Smooth muscle cell (in vitro differentiated cells): ENCODE results near the gene LRRC40. TPM values are rescaled to one million over a fixed set of nuclear protein-coding genes. Genes with fewer than 3 reads are reported as not detected.
"Not testable (repeated sequence)": the region's sequence is repeated elsewhere in the genome, so short reads cannot be mapped to it uniquely, and the experiment has no call there.

ENCODE experiments used
- DNase-seq: peaks from one replicate; lab custom pipeline; 2025; ENCODE audit not compliant: unreplicated experiment; lab: John Stamatoyannopoulos, UW
- H2AFZ ChIP-seq: fragments of 200-600 bp; sonication (generic); 2 replicates; pipeline ENCODE4 v1.6.0; 2016; ENCODE audit warnings: antibody characterized with exemption, low read depth, mild to moderate bottlenecking
- H3F3A ChIP-seq: fragments of 200-600 bp; sonication (generic); 2 replicates; pipeline ENCODE4 v1.6.0; 2017; ENCODE audit warnings: antibody characterized with exemption, low read depth
- H3K27ac ChIP-seq: fragments of 200-600 bp; sonication (generic); 2 replicates; pipeline ENCODE4 v1.5.1; 2016; ENCODE audit warnings: low read depth, mild to moderate bottlenecking
- H3K27me3 ChIP-seq: fragments of 200-600 bp; sonication (generic); 2 replicates; pipeline ENCODE4 v1.6.1; 2016; ENCODE audit warnings: low read depth, mild to moderate bottlenecking
- H3K36me3 ChIP-seq: fragments of 200-600 bp; sonication (generic); 2 replicates; pipeline ENCODE4 v1.5.1; 2016; ENCODE audit warnings: low read depth
- H3K4me1 ChIP-seq: fragments of 200-600 bp; sonication (generic); 2 replicates; pipeline ENCODE4 v1.5.1; 2016; ENCODE audit warnings: low read depth
- H3K4me2 ChIP-seq: fragments of 200-600 bp; sonication (generic); 2 replicates; pipeline ENCODE4 v1.6.0; 2016; ENCODE audit warnings: mild to moderate bottlenecking
- H3K4me3 ChIP-seq: fragments of 200-600 bp; sonication (generic); 2 replicates; pipeline ENCODE4 v1.5.1; 2016; ENCODE audit warnings: mild to moderate bottlenecking
- H3K79me2 ChIP-seq: fragments of 200-600 bp; sonication (generic); 2 replicates; pipeline ENCODE4 v1.6.0; 2016; ENCODE audit warnings: low read depth, mild to moderate bottlenecking
- H3K9ac ChIP-seq: fragments of 200-600 bp; sonication (generic); 2 replicates; pipeline ENCODE4 v1.6.0; 2016; ENCODE audit warnings: low read depth
- H3K9me3 ChIP-seq: fragments of 200-600 bp; sonication (generic); replicated peaks from 2 replicates; pipeline ENCODE4 v1.5.1; 2016; ENCODE audit warnings: low read depth
- H4K20me1 ChIP-seq: fragments of 200-600 bp; sonication (generic); 2 replicates; pipeline ENCODE4 v1.6.0; 2016; ENCODE audit warnings: low read depth
- WGBS: methylation state at CpG from one replicate; pipeline ENCODE4 v1.1.7; 2016; ENCODE audit warnings: low lambda C conversion rate; 5-methylcytosine and 5-hydroxymethylcytosine counted together
- polyA plus RNA-seq: library from polyadenylated mRNA; unstranded; fragments of >200 nt; fragmentation: Nextera tagmentation; extraction: Ambion mirVana; gene quantifications from 2 replicates; pipeline ENCODE4 v1.2.1, GENCODE V29; 2016
- total RNA-seq: library from RNA; depleted of rRNA; stranded (reverse); fragments of >200 nt; gene quantifications from 2 replicates; pipeline ENCODE4 v1.2.3, GENCODE V29; 2014
- TF ChIP-seq, protein P1 (sequence below): fragments of 200-600 bp; sonication (generic); IDR thresholded peaks from 2 replicates; pipeline ENCODE4 v1.5.1; 2017; ENCODE audit warnings: borderline replicate concordance, mild to moderate bottlenecking, antibody characterized with exemption; ENCODE audit not compliant: insufficient read depth, poor library complexity, severe bottlenecking

Gene LRRC40
- total and polyA plus RNA-seq, 2 experiments from 2014 or later: 11.8 to 32.9 TPM

DNA sequence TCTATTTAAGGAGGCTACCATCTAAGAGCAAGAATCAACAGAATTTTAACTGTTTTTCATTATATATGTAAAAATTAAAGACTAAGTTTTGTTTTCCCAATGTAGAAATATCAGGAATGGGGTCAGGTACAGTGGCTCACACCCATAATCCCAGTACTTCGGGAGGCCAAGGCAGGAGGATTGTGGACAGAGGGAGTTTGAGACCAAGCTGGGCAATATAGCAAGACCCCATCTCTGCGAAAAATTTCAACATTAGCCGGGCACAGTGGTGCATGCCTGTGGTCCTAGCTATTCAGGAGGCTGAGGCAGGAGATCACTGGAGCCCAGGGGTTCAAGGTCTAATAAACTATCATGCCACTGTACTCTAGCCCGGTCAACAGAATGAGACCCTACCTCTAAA lies 5.3 kb downstream of the LRRC40 start:
- no peak overlapping the region for H3K4me2 ChIP-seq
- no peaks in the 10 kb centered on the region for H3K36me3 ChIP-seq
- WGBS: 95% methylated on average over 4 of the region's 4 CpGs
- no peaks in the 10 kb centered on the region for H3K9me3 ChIP-seq
- no peak overlapping the region for H3K9ac ChIP-seq
- H3K4me1 ChIP-seq: peaks cover 8% of the 10 kb centered on the region
- H3K27ac ChIP-seq: no peak overlapping the region
- no peak overlapping the region for H2AFZ ChIP-seq
- no peak overlapping the region for H3K4me3 ChIP-seq
- TF ChIP-seq, protein P1, sequence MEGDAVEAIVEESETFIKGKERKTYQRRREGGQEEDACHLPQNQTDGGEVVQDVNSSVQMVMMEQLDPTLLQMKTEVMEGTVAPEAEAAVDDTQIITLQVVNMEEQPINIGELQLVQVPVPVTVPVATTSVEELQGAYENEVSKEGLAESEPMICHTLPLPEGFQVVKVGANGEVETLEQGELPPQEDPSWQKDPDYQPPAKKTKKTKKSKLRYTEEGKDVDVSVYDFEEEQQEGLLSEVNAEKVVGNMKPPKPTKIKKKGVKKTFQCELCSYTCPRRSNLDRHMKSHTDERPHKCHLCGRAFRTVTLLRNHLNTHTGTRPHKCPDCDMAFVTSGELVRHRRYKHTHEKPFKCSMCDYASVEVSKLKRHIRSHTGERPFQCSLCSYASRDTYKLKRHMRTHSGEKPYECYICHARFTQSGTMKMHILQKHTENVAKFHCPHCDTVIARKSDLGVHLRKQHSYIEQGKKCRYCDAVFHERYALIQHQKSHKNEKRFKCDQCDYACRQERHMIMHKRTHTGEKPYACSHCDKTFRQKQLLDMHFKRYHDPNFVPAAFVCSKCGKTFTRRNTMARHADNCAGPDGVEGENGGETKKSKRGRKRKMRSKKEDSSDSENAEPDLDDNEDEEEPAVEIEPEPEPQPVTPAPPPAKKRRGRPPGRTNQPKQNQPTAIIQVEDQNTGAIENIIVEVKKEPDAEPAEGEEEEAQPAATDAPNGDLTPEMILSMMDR: no peak
- no peaks in the 10 kb centered on the region for H3F3A ChIP-seq
- H3K79me2 ChIP-seq: peaks cover 99% of the 10 kb centered on the region
- H4K20me1 ChIP-seq: peaks cover 25% of the 10 kb centered on the region
- no peaks in the 10 kb centered on the region for H3K27me3 ChIP-seq
- no peak for DNase-seq

DNA sequence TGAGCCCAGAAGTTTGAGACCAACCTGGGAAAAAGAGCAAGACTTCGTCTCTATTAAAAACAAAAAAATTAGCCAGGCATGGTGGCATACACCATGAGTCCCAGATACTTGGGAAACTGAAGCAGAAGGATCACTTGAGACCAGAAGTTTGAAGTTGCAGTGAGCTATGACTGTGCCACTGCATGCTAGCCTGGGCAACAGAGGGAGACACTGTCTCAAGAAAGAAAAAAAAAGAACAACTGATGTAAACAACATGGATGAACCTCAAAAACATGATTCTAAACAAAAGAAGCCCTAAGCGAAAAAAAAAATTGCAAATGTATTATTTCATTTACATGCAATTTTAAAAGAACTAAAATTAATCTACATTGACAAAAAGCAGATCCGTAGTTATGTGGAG lies 9.0 kb downstream of the LRRC40 start:
- no peaks in the 10 kb centered on the region for H3K9me3 ChIP-seq
- H3K4me3 ChIP-seq: no peak overlapping the region
- H3K27me3 ChIP-seq: no peaks in the 10 kb centered on the region
- no peak overlapping the region for H3K27ac ChIP-seq
- no peaks in the 10 kb centered on the region for H3F3A ChIP-seq
- no peak for DNase-seq
- no peaks in the 10 kb centered on the region for H3K36me3 ChIP-seq
- 92% methylated on average over 3 of the region's 3 CpGs for WGBS
- H3K4me2 ChIP-seq: no peak overlapping the region
- H3K9ac ChIP-seq: no peak overlapping the region
- TF ChIP-seq, protein P1: no peak
- peaks cover 60% of the 10 kb centered on the region for H4K20me1 ChIP-seq
- no peak overlapping the region for H2AFZ ChIP-seq
- peaks cover 98% of the 10 kb centered on the region for H3K79me2 ChIP-seq
- no peaks in the 10 kb centered on the region for H3K4me1 ChIP-seq

DNA sequence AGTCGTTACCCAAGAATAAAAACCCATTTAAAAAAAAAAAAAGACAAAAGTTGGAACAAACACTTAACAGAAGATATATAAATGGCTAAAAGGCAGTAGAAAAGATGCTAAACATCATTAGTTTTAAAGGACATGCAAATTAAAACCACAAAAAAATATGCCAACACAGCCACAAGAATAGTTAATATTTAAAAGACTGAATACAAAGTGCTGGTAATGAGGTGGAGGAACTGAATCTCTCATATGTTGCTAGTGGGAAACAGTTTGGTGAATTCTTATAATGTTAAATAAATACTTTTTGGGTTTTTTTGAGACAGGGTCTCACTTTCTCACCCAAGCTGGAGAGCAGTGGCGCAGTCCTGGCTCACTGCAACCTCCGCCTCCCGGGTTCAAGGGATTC lies 10.0 kb downstream of the LRRC40 start:
- WGBS: 98% methylated on average over 4 of the region's 4 CpGs
- Histone ChIP-seq H3K27ac (no peak overlapping the region), H3K4me1 (no peaks in the 10 kb centered on the region), H3K9ac (no peak overlapping the region), H3K4me3 (no peak overlapping the region), H3K36me3 (no peaks in the 10 kb centered on the region), H3K4me2 (no peak overlapping the region), H4K20me1 (peaks cover 70% of the 10 kb centered on the region), H3K9me3 (no peaks in the 10 kb centered on the region), H3K79me2 (peaks cover 95% of the 10 kb centered on the region), H3K27me3 (no peaks in the 10 kb centered on the region), H2AFZ (no peak overlapping the region), H3F3A (no peaks in the 10 kb centered on the region)
- TF ChIP-seq, protein P1: no peak
- no peak for DNase-seq

DNA sequence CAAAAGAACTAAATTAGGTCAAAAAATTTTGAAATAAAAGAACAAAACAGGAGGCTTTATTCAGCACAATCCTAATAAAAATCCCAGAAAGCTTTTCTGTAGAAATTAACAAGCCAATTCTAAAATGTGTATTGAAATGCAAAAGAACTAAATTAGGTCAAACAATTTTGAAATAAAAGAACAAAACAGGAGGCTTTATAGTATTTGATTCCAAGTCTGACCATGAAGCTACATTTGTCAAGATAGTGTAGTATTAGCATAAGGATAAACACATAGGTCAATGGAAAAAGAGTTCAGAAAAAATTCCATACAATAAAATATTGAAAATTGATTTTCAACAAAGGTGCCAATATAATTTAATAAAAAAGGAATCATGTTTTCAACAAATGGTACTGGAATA lies 10.8 kb downstream of the LRRC40 start:
- Histone ChIP-seq H3K79me2 (peaks cover 95% of the 10 kb centered on the region), H3K9ac (no peak overlapping the region), H3F3A (no peaks in the 10 kb centered on the region), H3K27me3 (no peaks in the 10 kb centered on the region), H3K9me3 (no peaks in the 10 kb centered on the region), H3K4me1 (no peaks in the 10 kb centered on the region), H2AFZ (no peak overlapping the region), H3K4me3 (no peak overlapping the region), H3K27ac (no peak overlapping the region), H4K20me1 (peaks cover 71% of the 10 kb centered on the region), H3K36me3 (no peaks in the 10 kb centered on the region), H3K4me2 (no peak overlapping the region)
- no peak for DNase-seq
- TF ChIP-seq, protein P1: no peak

DNA sequence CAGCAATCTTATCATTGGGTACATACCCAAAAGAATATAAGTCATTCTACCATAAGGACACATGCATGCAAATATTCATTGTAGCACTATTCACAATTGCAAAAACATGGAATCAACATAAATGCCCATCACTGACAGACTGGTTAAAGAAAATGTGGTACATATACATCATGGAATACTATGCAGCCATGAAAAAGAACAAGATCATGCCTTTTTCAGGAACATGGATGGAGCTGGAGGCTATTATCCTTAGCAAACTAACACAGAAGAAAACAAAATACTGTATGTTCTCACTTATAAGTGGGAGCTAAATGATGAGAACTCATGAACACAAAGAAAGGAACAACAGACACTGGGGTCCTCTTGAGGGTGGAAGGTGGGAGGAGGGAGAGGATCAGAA lies 12.9 kb downstream of the LRRC40 start:
- H3K27me3 ChIP-seq, DNase-seq, H3F3A ChIP-seq, H3K27ac ChIP-seq, H3K9me3 ChIP-seq, H3K36me3 ChIP-seq, H2AFZ ChIP-seq, H3K4me2 ChIP-seq, H3K4me1 ChIP-seq, H3K4me3 ChIP-seq, H3K9ac ChIP-seq: not testable (repeated sequence)
- Histone ChIP-seq H3K79me2 (peaks cover 80% of the 10 kb centered on the region), H4K20me1 (peaks cover 75% of the 10 kb centered on the region)
